HG03175 (cell line): ENCODE data around the gene REXO5.
"Not testable (repeated sequence)": the region's sequence is repeated elsewhere in the genome, so short reads cannot be mapped to it uniquely, and the experiment has no call there.

Experiments used
- ATAC-seq: cut with Tn5 transposase; IDR thresholded peaks from one replicate; pipeline ENCODE4 v1.9.1; 2021; ENCODE audit warnings: mild to moderate bottlenecking, moderate library complexity; ENCODE audit not compliant: unreplicated experiment

Gene REXO5

GRCh38 chr16:20798364-20798763 lies 8.0 kb upstream of the REXO5 start:
- ATAC-seq, result no peak

GRCh38 chr16:20799599-20799998 lies 6.7 kb upstream of the REXO5 start:
- no peak for ATAC-seq

GRCh38 chr16:20801278-20801677 lies 5.0 kb upstream of the REXO5 start:
- ATAC-seq, result no peak

- ATAC-seq, result no peak
Observed at GRCh38 chr16:20803192-20803560, 3.2 kb upstream of the REXO5 start.

GRCh38 chr16:20803561-20804214 lies 2.6 kb upstream of the REXO5 start:
- no peak for ATAC-seq

GRCh38 chr16:20805684-20806167 lies 601 bp upstream of the REXO5 start:
- ATAC-seq, result not testable (repeated sequence)

- ATAC-seq, result no peak
Observed at GRCh38 chr16:20807862-20808261, 1.5 kb downstream of the REXO5 start.

- ATAC-seq, result no peak
Observed at GRCh38 chr16:20811889-20812439, 5.6 kb downstream of the REXO5 start.

- ATAC-seq, result no peak
Observed at GRCh38 chr16:20812510-20812909, 6.2 kb downstream of the REXO5 start.

GRCh38 chr16:20814784-20815183 lies 8.5 kb downstream of the REXO5 start:
- no peak for ATAC-seq

GRCh38 chr16:20818929-20819585 lies 12.7 kb downstream of the REXO5 start:
- ATAC-seq, result no peak

GRCh38 chr16:20821682-20822081 lies 15.4 kb downstream of the REXO5 start:
- no peak for ATAC-seq

GRCh38 chr16:20822521-20823325 lies 16.4 kb downstream of the REXO5 start:
- ATAC-seq, result no peak

GRCh38 chr16:20826039-20826566 lies 19.8 kb downstream of the REXO5 start:
- ATAC-seq, result no peak

- no peak for ATAC-seq
Observed at GRCh38 chr16:20829536-20829935, 23.2 kb downstream of the REXO5 start.

- no peak for ATAC-seq
Observed at GRCh38 chr16:20830372-20830771, 24.0 kb downstream of the REXO5 start.

- ATAC-seq, result no peak
Observed at GRCh38 chr16:20833086-20833485, 26.8 kb downstream of the REXO5 start.

GRCh38 chr16:20838240-20838639 lies 31.9 kb downstream of the REXO5 start:
- no peak for ATAC-seq

- ATAC-seq, result no peak
Observed at GRCh38 chr16:20839504-20839903, 33.2 kb downstream of the REXO5 start.

- ATAC-seq, result no peak
Observed at GRCh38 chr16:20844054-20844453, 37.7 kb downstream of the REXO5 start.

- ATAC-seq, result no peak
Observed at GRCh38 chr16:20844588-20844987, 38.3 kb downstream of the REXO5 start.
